NOMO-1 treated with DMSO at 0.1 percent for 48 hours (cell line): ENCODE data around the gene GNAS.

Experiments used
- DNase-seq: peaks from one replicate; lab custom pipeline; 2025; ENCODE audit not compliant: unreplicated experiment; lab: John Stamatoyannopoulos, UW

Gene GNAS

GRCh38 chr20:58877976-58878360 is 25.5 kb downstream of the GNAS start:
- no peak for DNase-seq

GRCh38 chr20:58878399-58878798 is 25.9 kb downstream of the GNAS start:
- DNase-seq, result no peak

- no peak for DNase-seq
Measured at GRCh38 chr20:58880441-58880840, 27.9 kb downstream of the GNAS start.

- peak; percentile 8 for DNase-seq
Measured at GRCh38 chr20:58880994-58881752, 28.7 kb downstream of the GNAS start.

- no peak for DNase-seq
Measured at GRCh38 chr20:58882704-58883089, 30.2 kb downstream of the GNAS start.

GRCh38 chr20:58883241-58883691 is 30.8 kb downstream of the GNAS start:
- DNase-seq, result no peak

GRCh38 chr20:58884966-58885365 is 32.5 kb downstream of the GNAS start:
- DNase-seq, result no peak

- DNase-seq, result no peak
Measured at GRCh38 chr20:58886546-58886945, 34.0 kb downstream of the GNAS start.

GRCh38 chr20:58888103-58888502 is 35.6 kb downstream of the GNAS start:
- DNase-seq, result no peak

- DNase-seq, result peak; percentile 65
Measured at GRCh38 chr20:58888521-58889333, 36.2 kb downstream of the GNAS start.

- DNase-seq, result no peak
Measured at GRCh38 chr20:58889334-58889760, 36.8 kb downstream of the GNAS start.

GRCh38 chr20:58889798-58890517 is 37.4 kb downstream of the GNAS start:
- no peak for DNase-seq

GRCh38 chr20:58890518-58891085 is 38.1 kb downstream of the GNAS start:
- DNase-seq, result peak; percentile 50

GRCh38 chr20:58891086-58891717 is 38.7 kb downstream of the GNAS start:
- peak; percentile 47 for DNase-seq

- DNase-seq, result peak; percentile 13
Measured at GRCh38 chr20:58891718-58892140, 39.2 kb downstream of the GNAS start.

- DNase-seq, result peak; percentile 57
Measured at GRCh38 chr20:58892141-58892931, 39.8 kb downstream of the GNAS start.

- no peak for DNase-seq
Measured at GRCh38 chr20:58892932-58893224, 40.4 kb downstream of the GNAS start.

GRCh38 chr20:58893355-58894120 is 41.0 kb downstream of the GNAS start:
- DNase-seq, result peak; percentile 10
